NK-92 (cell line): ENCODE measurements around the gene PI3.
"Not testable (repeated sequence)": the region's sequence is repeated elsewhere in the genome, so short reads cannot be mapped to it uniquely, and the experiment has no call there.

ENCODE experiments used
- DNase-seq: peaks from one replicate; lab custom pipeline; 2025; ENCODE audit not compliant: unreplicated experiment; lab: John Stamatoyannopoulos, UW

The PI3 gene

GRCh38 chr20:45174434-45175364 lies at the start of gene PI3:
PI3 (plus strand) TSS chr20:45174902; CDS start chr20:45174923, 21 bp downstream.
- no peak for DNase-seq

- no peak for DNase-seq
These were observed 46.6 kb upstream of the PI3 start for GRCh38 chr20:45128099-45128498.

GRCh38 chr20:45136911-45137310 lies 37.8 kb upstream of the PI3 start:
- DNase-seq, result no peak

GRCh38 chr20:45138561-45139300 lies 36.0 kb upstream of the PI3 start:
- DNase-seq, result no peak

GRCh38 chr20:45139733-45140375 lies 34.8 kb upstream of the PI3 start:
- DNase-seq, result not testable (repeated sequence)

- DNase-seq, result no peak
These were observed 33.9 kb upstream of the PI3 start for GRCh38 chr20:45140836-45141235.

GRCh38 chr20:45149062-45149461 lies 25.6 kb upstream of the PI3 start:
- no peak for DNase-seq

- no peak for DNase-seq
These were observed 22.3 kb upstream of the PI3 start for GRCh38 chr20:45152405-45152804.

GRCh38 chr20:45153147-45153546 lies 21.6 kb upstream of the PI3 start:
- DNase-seq, result no peak

- no peak for DNase-seq
These were observed 20.9 kb upstream of the PI3 start for GRCh38 chr20:45153752-45154151.

- DNase-seq, result no peak
These were observed 20.5 kb upstream of the PI3 start for GRCh38 chr20:45154183-45154582.

GRCh38 chr20:45154794-45155193 lies 19.9 kb upstream of the PI3 start:
- DNase-seq, result not testable (repeated sequence)

- DNase-seq, result no peak
These were observed 18.0 kb upstream of the PI3 start for GRCh38 chr20:45156713-45157112.

GRCh38 chr20:45157962-45158361 lies 16.7 kb upstream of the PI3 start:
- no peak for DNase-seq

GRCh38 chr20:45163083-45163803 lies 11.5 kb upstream of the PI3 start:
- DNase-seq, result no peak

- DNase-seq, result no peak
These were observed 9.8 kb upstream of the PI3 start for GRCh38 chr20:45164906-45165305.

GRCh38 chr20:45173522-45173921 lies 1.2 kb upstream of the PI3 start:
- DNase-seq, result no peak

- no peak for DNase-seq
These were observed 2.0 kb downstream of the PI3 start for GRCh38 chr20:45176526-45177267.

- DNase-seq, result no peak
These were observed 4.5 kb downstream of the PI3 start for GRCh38 chr20:45179166-45179565.

GRCh38 chr20:45181639-45182038 lies 6.9 kb downstream of the PI3 start:
- no peak for DNase-seq
